Mesodermal cell (in vitro differentiated cells): ENCODE data around the gene CEP350.

ENCODE experiments used
- H3K27ac ChIP-seq: 2 replicates; pipeline ENCODE4 v1.7.0; 2013; ENCODE audit warnings: mild to moderate bottlenecking, low read depth, low read length, moderate library complexity; ENCODE audit not compliant: severe bottlenecking
- H3K36me3 ChIP-seq: 2 replicates; pipeline ENCODE4 v1.7.1; 2013; ENCODE audit warnings: mild to moderate bottlenecking, low read length, moderate library complexity; ENCODE audit not compliant: control insufficient read depth, insufficient read depth
- H3K4me1 ChIP-seq: one replicate; pipeline ENCODE4 v1.7.1; 2013; ENCODE audit warnings: mild to moderate bottlenecking, low read length; ENCODE audit not compliant: insufficient read depth, control insufficient read depth, poor library complexity, severe bottlenecking
- H3K4me3 ChIP-seq: 2 replicates; pipeline ENCODE4 v1.7.0; 2013; ENCODE audit warnings: low read length, control low read depth, mild to moderate bottlenecking; ENCODE audit not compliant: insufficient read depth, poor library complexity, severe bottlenecking; ENCODE audit errors: extremely low read depth
- H3K9me3 ChIP-seq: 2 replicates; pipeline ENCODE4 v1.7.1; 2013; ENCODE audit warnings: mild to moderate bottlenecking, low read length, moderate library complexity; ENCODE audit not compliant: control insufficient read depth
- WGBS, 2 experiments: methylation state at CpG; one replicate each; pipeline ENCODE4 v1.1.5; 2013; ENCODE audit warnings: missing lambda C conversion rate in 2 of 2; ENCODE audit not compliant: insufficient coverage in 2 of 2; 5-methylcytosine and 5-hydroxymethylcytosine counted together

CEP350 gene

GRCh38 chr1:180094705-180095295 lies 140.2 kb downstream of the CEP350 start:
- Histone ChIP-seq H3K36me3 (peaks cover 79% of the 10 kb centered on the region), H3K4me3 (no peak overlapping the region), H3K27ac (no peak overlapping the region), H3K9me3 (no peaks in the 10 kb centered on the region), H3K4me1 (no peaks in the 10 kb centered on the region)
- 100% methylated on average over 1 of the region's 3 CpGs; no CpG with 5 or more reads in 1 of the 2 experiments for WGBS, 2 experiments

- H3K36me3 ChIP-seq: peaks cover 72% of the 10 kb centered on the region
- H3K4me3 ChIP-seq: no peak overlapping the region
- H3K4me1 ChIP-seq: no peaks in the 10 kb centered on the region
- no peak overlapping the region for H3K27ac ChIP-seq
- H3K9me3 ChIP-seq: no peaks in the 10 kb centered on the region
- WGBS, 2 experiments: 100% methylated on average over 1 to 3 of the region's 4 CpGs
Observed at GRCh38 chr1:180096584-180097325, 142.1 kb downstream of the CEP350 start.

GRCh38 chr1:180097326-180097605 lies 142.7 kb downstream of the CEP350 start:
- Histone ChIP-seq H3K4me3 (no peak overlapping the region), H3K27ac (no peak overlapping the region), H3K4me1 (no peaks in the 10 kb centered on the region), H3K36me3 (peaks cover 73% of the 10 kb centered on the region), H3K9me3 (no peaks in the 10 kb centered on the region)
- WGBS, 2 experiments: no CpG with 5 or more reads among the region's 2 CpGs

- peaks cover 47% of the 10 kb centered on the region for H3K36me3 ChIP-seq
- H3K4me3 ChIP-seq: no peak overlapping the region
- H3K27ac ChIP-seq: no peak overlapping the region
- no peaks in the 10 kb centered on the region for H3K4me1 ChIP-seq
- no CpG with 5 or more reads among the region's 1 CpG for WGBS, 2 experiments
- H3K9me3 ChIP-seq: no peaks in the 10 kb centered on the region
Observed at GRCh38 chr1:180101411-180101810, 146.8 kb downstream of the CEP350 start.

- Histone ChIP-seq H3K27ac (no peak overlapping the region), H3K4me1 (no peaks in the 10 kb centered on the region), H3K36me3 (peaks cover 45% of the 10 kb centered on the region), H3K4me3 (no peak overlapping the region), H3K9me3 (no peaks in the 10 kb centered on the region)
- no CpG with 5 or more reads among the region's 1 CpG for WGBS, 2 experiments
Observed at GRCh38 chr1:180103819-180104218, 149.2 kb downstream of the CEP350 start.

GRCh38 chr1:180112091-180112490 lies 157.5 kb downstream of the CEP350 start:
- no peaks in the 10 kb centered on the region for H3K4me1 ChIP-seq
- H3K27ac ChIP-seq: no peak overlapping the region
- peaks cover 46% of the 10 kb centered on the region for H3K36me3 ChIP-seq
- H3K9me3 ChIP-seq: no peaks in the 10 kb centered on the region
- 100% methylated on average over 1 of the region's 2 CpGs; no CpG with 5 or more reads in 1 of the 2 experiments for WGBS, 2 experiments
- no peak overlapping the region for H3K4me3 ChIP-seq

GRCh38 chr1:180112984-180113647 lies 158.5 kb downstream of the CEP350 start:
- 100% methylated on average over 2 of the region's 2 CpGs; no CpG with 5 or more reads in 1 of the 2 experiments for WGBS, 2 experiments
- H3K4me3 ChIP-seq: no peak overlapping the region
- H3K9me3 ChIP-seq: no peaks in the 10 kb centered on the region
- no peak overlapping the region for H3K27ac ChIP-seq
- no peaks in the 10 kb centered on the region for H3K4me1 ChIP-seq
- peaks cover 40% of the 10 kb centered on the region for H3K36me3 ChIP-seq

- Histone ChIP-seq H3K9me3 (no peaks in the 10 kb centered on the region), H3K36me3 (peaks cover 27% of the 10 kb centered on the region), H3K4me1 (no peaks in the 10 kb centered on the region), H3K27ac (no peak overlapping the region), H3K4me3 (no peak overlapping the region)
- WGBS, 2 experiments: 92 to 100% methylated on average over 2 of the region's 4 CpGs
Observed at GRCh38 chr1:180114396-180114945, 159.9 kb downstream of the CEP350 start.

- Histone ChIP-seq H3K4me1 (no peaks in the 10 kb centered on the region), H3K27ac (peak overlapping the region; percentile 73), H3K4me3 (no peak overlapping the region), H3K9me3 (no peaks in the 10 kb centered on the region), H3K36me3 (peaks cover 11% of the 10 kb centered on the region)
- 84 to 91% methylated on average over 11 to 13 of the region's 14 CpGs for WGBS, 2 experiments
Observed at GRCh38 chr1:180116964-180117763, 162.6 kb downstream of the CEP350 start.

- H3K27ac ChIP-seq: peak overlapping the region; percentile 73
- no CpG with 5 or more reads among the region's 2 CpGs for WGBS, 2 experiments
Observed at GRCh38 chr1:180117764-180118116, 163.1 kb downstream of the CEP350 start.

More at GRCh38 chr1:180117764-180118116, 163.1 kb downstream of the CEP350 start:
- no peaks in the 10 kb centered on the region for H3K9me3 ChIP-seq
- H3K36me3 ChIP-seq: peaks cover 5% of the 10 kb centered on the region
- no peak overlapping the region for H3K4me3 ChIP-seq
- no peaks in the 10 kb centered on the region for H3K4me1 ChIP-seq
